ENCODE data around the gene TAF1C.

DNA sequence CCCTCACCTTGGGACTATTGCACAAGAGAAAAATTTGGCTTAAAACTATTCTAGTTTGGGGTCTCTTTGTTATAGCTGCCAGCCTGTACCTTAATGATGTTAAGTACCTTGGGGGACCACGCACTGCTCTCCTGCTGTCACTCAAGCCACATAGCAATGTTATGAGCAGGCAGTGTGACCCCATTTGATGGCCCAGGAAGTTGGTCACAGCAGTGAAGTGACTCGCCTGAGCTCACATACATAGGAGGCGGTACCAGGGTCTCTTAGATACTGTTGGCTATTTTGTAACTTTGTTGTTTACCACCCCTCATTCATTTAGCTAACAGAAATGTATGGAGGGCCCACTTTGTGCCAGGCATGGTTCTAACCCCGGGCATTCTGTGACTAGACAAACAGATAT is 36.6 kb upstream of the TAF1C start:
- TF ChIP-seq EZH2 (IDR thresholded peaks at IDR 0.05; ENCODE audit: borderline replicate concordance, low read length), result no peak
- no peak for TF ChIP-seq CTCF (IDR thresholded peaks at IDR 0.05; ENCODE audit: low read length)

Measured in OCI-LY1 (cell line).